Measurements from ENCODE around the gene CACFD1.

CACFD1 gene

DNA sequence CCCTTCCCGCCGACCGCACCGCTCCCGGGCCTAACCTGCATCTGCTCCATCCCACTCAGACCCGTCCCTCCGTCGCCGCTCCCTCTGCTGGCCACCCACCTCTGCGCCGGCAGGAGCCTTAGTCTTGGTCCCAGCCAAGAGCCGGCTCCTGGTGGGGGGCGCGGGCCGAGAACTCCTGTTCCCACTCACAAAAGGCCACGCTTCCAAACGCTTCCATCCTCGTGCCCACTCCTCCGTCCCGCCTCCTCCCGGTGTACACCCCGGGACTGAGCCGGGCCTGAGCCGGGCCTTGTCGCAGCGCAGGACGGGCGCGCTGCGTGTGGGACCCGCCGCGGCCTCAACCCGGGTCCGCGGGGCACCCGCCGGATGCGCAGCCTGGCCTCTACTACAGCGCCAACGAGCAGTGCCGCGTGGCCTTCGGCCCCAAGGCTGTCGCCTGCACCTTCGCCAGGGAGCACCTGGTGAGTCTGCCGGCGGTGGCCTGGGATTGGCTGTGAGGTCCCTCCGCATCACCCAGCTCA lies 30.1 kb upstream of the CACFD1 start:
- TF ChIP-seq, protein P1, sequence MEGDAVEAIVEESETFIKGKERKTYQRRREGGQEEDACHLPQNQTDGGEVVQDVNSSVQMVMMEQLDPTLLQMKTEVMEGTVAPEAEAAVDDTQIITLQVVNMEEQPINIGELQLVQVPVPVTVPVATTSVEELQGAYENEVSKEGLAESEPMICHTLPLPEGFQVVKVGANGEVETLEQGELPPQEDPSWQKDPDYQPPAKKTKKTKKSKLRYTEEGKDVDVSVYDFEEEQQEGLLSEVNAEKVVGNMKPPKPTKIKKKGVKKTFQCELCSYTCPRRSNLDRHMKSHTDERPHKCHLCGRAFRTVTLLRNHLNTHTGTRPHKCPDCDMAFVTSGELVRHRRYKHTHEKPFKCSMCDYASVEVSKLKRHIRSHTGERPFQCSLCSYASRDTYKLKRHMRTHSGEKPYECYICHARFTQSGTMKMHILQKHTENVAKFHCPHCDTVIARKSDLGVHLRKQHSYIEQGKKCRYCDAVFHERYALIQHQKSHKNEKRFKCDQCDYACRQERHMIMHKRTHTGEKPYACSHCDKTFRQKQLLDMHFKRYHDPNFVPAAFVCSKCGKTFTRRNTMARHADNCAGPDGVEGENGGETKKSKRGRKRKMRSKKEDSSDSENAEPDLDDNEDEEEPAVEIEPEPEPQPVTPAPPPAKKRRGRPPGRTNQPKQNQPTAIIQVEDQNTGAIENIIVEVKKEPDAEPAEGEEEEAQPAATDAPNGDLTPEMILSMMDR (IDR thresholded peaks at IDR 0.05; ENCODE audit: low read depth, low read length) = peak; percentile 14; the same call in 1 of the 2 replicates
- no peak overlapping the region for H3K4me3 ChIP-seq (ENCODE audit: low read depth, low read length)

DNA sequence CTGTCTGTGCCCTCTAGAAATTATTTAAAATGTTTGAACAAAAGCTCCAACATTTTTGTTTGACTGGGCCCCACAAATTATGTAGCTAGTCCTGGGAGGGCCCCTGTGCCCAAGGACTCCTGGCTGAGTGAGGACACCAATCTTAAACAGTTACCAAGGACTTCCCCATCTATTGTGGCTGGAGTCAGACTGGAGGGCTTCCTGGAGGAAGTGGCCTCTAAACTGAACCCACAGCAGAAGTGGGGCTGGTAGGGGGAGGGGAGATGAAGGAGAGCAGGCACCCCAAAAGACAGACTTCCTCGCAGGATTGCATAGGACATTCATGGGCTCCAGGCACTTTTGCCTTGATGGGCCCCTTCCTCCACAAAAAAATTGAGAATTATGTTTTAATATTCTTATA lies 29.5 kb upstream of the CACFD1 start:
- TF ChIP-seq, protein P1 (IDR thresholded peaks at IDR 0.05; ENCODE audit: low read depth, low read length) = no peak
- no peak overlapping the region for H3K4me3 ChIP-seq (ENCODE audit: low read depth, low read length)

DNA sequence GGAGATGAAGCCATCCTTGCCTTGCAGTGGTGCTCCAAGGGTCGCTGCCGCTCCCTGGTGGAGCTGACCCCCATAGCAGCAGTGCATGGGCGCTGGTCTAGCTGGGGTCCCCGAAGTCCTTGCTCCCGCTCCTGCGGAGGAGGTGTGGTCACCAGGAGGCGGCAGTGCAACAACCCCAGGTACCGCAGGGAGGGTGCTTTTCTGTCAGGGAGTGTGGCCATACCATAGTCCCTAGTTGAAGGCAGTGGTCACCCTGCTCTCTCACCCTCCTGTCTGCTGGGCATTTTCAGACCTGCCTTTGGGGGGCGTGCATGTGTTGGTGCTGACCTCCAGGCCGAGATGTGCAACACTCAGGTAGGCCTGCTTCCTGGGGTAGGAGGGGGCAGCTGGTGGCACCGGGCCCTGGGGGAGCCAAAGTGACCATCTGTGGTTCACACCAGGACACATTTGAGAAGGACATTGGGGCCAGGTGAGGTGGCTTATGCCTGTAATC lies 26.4 kb upstream of the CACFD1 start:
- H3K4me3 ChIP-seq (ENCODE audit: low read depth, low read length) = no peak overlapping the region
- TF ChIP-seq, protein P1 (IDR thresholded peaks at IDR 0.05; ENCODE audit: low read depth, low read length) = no peak

DNA sequence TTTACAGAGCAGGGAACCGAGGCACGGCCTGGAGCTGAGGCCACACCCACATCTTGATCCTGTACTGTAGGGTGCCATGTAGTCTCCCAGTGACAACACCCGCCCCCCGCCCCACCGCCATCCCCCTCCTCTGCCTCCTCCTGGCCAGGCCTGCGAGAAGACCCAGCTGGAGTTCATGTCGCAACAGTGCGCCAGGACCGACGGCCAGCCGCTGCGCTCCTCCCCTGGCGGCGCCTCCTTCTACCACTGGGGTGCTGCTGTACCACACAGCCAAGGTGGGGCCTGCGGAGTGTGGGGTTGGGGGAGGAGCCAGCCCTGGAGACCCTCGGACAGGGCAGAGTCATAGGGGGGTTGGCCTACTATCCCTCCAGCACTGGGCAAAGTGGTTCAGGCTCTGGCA lies 23.1 kb upstream of the CACFD1 start:
- TF ChIP-seq, protein P1 (IDR thresholded peaks at IDR 0.05; ENCODE audit: low read depth, low read length) = no peak
- H3K4me3 ChIP-seq (ENCODE audit: low read depth, low read length) = no peak overlapping the region

DNA sequence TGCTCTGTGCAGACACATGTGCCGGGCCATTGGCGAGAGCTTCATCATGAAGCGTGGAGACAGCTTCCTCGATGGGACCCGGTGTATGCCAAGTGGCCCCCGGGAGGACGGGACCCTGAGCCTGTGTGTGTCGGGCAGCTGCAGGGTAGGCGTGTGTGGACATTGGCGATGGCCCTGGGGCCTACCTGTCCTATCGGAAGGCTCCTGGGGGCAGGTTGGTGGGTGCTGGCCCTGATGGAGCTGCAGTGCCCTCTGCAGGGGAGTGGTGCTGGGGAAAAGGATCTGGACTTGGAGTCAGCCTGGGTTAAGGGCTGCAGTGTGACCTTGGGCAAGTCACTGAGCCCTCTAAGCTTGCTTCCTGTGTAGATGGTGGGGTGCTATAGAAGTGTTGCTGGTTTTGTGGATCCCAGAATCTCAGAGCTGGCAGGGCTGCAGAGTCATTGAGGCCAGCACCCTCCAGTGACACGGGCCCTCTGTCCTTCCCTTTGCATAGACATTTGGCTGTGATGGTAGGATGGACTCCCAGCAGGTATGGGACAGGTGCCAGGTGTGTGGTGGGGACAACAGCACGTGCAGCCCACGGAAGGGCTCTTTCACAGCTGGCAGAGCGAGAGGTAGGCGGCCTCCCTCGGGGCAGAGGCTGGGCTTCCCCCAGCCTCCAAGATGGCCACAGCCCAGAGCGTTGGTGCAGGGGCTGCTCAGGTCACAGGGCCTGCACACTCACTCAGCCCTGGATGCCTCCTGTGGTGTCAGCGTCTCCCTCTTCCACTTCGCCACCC lies 21.8 kb upstream of the CACFD1 start:
- no peak overlapping the region for H3K4me3 ChIP-seq (ENCODE audit: low read depth, low read length)
- TF ChIP-seq, protein P1 (IDR thresholded peaks at IDR 0.05; ENCODE audit: low read depth, low read length) = no peak

DNA sequence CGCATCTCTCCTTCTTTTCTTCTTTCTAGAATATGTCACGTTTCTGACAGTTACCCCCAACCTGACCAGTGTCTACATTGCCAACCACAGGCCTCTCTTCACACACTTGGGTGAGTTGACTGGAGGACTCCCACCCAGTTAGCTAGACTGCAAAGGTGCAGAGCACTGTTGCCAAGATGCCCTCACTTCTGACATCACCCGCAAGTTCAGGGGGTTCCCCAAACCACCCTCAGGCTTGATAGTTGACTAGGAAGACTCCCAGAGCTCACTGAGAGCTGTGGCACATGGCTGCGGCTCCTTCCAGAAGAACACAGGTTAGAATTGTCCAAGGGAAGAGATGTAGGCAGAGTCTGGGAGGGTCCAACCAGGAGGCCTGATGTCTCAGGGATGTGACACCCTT lies 20.4 kb upstream of the CACFD1 start:
- no peak overlapping the region for H3K4me3 ChIP-seq (ENCODE audit: low read depth, low read length)
- TF ChIP-seq, protein P1 (IDR thresholded peaks at IDR 0.05; ENCODE audit: low read depth, low read length) = no peak

DNA sequence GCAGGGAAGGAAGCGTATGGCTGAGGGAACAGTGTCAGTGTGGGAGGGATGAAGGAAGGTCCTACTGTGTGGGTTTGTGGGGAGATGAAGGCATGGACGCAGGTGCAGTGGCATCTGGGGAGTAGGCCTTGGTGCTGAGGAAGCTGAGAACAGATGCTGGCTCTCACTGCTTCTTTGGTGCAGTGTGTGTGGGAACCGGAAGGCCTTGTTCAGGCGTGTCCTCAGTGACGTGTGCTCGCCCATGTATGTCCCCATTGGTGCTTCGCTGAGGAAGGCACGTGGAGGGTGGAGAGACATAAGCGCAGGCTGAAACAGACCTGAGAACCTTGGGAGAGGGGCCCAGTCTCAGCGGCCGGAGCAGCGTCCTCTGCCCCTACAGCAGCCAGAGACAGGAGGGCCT lies 18.9 kb upstream of the CACFD1 start:
- no peak overlapping the region for H3K4me3 ChIP-seq (ENCODE audit: low read depth, low read length)
- TF ChIP-seq, protein P1 (IDR thresholded peaks at IDR 0.05; ENCODE audit: low read depth, low read length) = no peak

Measured in WI38 (cell line).